Upper lobe of left lung (tissue), 4 donors: Measurements from ENCODE around the gene SLF2.

Experiments used
- POLR2A ChIP-seq, 4 donors: fragments of 450-650 bp; IDR thresholded peaks; one replicate each; pipeline ENCODE4 v1.5.1; 2016 to 2017; ENCODE audit warnings: antibody characterized with exemption in 4 of 4, mild to moderate bottlenecking in 2 of 4
- TF ChIP-seq, protein P1 (sequence below), 6 experiments: fragments of 450-650 bp in 4 of 6; fragments of 200-600 bp in 2 of 6; sonication (generic) in 2 of 6; IDR thresholded peaks; one replicate each; pipeline ENCODE4 v1.5.1; 2016 to 2019; ENCODE audit warnings: antibody characterized with exemption in 6 of 6

DNA sequence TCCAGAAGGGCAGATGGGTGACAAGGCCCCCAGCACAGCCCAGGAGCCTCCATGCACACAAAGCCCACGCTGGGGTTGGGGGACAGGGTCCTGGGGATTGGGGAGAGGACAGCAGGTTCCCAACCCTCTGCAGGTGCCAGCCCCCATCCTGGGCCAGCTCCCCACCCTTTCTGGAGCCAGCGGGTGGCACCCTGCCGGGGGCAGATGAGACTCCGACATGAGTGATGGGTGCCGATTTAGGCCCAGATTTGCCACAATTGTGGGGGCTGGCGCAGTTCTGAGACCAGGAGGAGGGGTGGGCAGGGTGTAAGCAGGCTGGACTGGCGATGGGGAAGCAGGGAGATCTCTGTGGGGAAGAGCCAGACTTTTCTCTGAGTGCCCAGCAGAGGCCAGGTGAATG lies 49.3 kb upstream of the SLF2 start:
- TF ChIP-seq, protein P1, sequence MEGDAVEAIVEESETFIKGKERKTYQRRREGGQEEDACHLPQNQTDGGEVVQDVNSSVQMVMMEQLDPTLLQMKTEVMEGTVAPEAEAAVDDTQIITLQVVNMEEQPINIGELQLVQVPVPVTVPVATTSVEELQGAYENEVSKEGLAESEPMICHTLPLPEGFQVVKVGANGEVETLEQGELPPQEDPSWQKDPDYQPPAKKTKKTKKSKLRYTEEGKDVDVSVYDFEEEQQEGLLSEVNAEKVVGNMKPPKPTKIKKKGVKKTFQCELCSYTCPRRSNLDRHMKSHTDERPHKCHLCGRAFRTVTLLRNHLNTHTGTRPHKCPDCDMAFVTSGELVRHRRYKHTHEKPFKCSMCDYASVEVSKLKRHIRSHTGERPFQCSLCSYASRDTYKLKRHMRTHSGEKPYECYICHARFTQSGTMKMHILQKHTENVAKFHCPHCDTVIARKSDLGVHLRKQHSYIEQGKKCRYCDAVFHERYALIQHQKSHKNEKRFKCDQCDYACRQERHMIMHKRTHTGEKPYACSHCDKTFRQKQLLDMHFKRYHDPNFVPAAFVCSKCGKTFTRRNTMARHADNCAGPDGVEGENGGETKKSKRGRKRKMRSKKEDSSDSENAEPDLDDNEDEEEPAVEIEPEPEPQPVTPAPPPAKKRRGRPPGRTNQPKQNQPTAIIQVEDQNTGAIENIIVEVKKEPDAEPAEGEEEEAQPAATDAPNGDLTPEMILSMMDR (IDR thresholded peaks at IDR 0.05), result no peak
- TF ChIP-seq POLR2A (IDR thresholded peaks at IDR 0.05), result no peak
